ENCODE data around the gene ROPN1B. TPM values are rescaled to one million over a fixed set of nuclear protein-coding genes. Genes with fewer than 3 reads are reported as not detected.

The ROPN1B gene
- total RNA-seq, 1 donor = 0.10 TPM

GRCh38 chr3:126026761-126027160 is 57.8 kb downstream of the ROPN1B start:
- H3K4me1 ChIP-seq (ENCODE audit: insufficient read depth, low read length) = no peaks in the 10 kb centered on the region
- H3K27me3 ChIP-seq (ENCODE audit: insufficient read depth, low read length) = no peaks in the 10 kb centered on the region
- H3K4me3 ChIP-seq (ENCODE audit: low read length) = no peak overlapping the region
- H3K9me3 ChIP-seq (ENCODE audit: low read depth, low read length) = no peaks in the 10 kb centered on the region

DNA sequence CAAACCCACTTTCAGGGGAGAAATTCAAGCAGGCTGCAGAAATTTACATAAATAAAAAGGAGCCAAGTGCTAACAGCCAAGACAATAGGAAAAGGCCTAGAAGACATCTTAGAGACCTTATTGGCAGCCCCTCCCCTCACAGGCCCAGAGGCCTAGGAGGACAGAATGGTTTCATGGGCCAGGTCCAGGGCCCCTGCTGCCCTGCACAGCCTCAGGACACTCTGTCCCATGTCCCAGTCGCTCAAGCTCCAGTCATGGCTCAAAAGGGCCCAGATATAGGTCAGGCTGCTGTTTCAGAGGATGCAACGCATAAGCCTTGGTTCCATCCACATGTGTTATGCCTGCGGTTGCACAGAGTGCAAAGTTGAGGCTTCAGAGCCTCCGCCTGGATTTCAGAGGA is 59.1 kb downstream of the ROPN1B start:
- Histone ChIP-seq H3K4me3 (ENCODE audit: low read length) (no peak overlapping the region), H3K27me3 (ENCODE audit: insufficient read depth, low read length) (no peaks in the 10 kb centered on the region), H3K9me3 (ENCODE audit: low read depth, low read length) (no peaks in the 10 kb centered on the region), H3K4me1 (ENCODE audit: insufficient read depth, low read length) (no peaks in the 10 kb centered on the region)

GRCh38 chr3:126029241-126029640 is 60.3 kb downstream of the ROPN1B start:
- no peak overlapping the region for H3K4me3 ChIP-seq (ENCODE audit: low read length)
- H3K27me3 ChIP-seq (ENCODE audit: insufficient read depth, low read length) = no peaks in the 10 kb centered on the region
- H3K9me3 ChIP-seq (ENCODE audit: low read depth, low read length) = no peaks in the 10 kb centered on the region
- no peaks in the 10 kb centered on the region for H3K4me1 ChIP-seq (ENCODE audit: insufficient read depth, low read length)

- H3K9me3 ChIP-seq (ENCODE audit: low read depth, low read length) = no peaks in the 10 kb centered on the region
- H3K4me1 ChIP-seq (ENCODE audit: insufficient read depth, low read length) = no peaks in the 10 kb centered on the region
- no peak overlapping the region for H3K4me3 ChIP-seq (ENCODE audit: low read length)
- no peaks in the 10 kb centered on the region for H3K27me3 ChIP-seq (ENCODE audit: insufficient read depth, low read length)
Measured at GRCh38 chr3:126030455-126030854, 61.5 kb downstream of the ROPN1B start.

- no peaks in the 10 kb centered on the region for H3K9me3 ChIP-seq (ENCODE audit: low read depth, low read length)
- H3K27me3 ChIP-seq (ENCODE audit: insufficient read depth, low read length) = no peaks in the 10 kb centered on the region
- H3K4me1 ChIP-seq (ENCODE audit: insufficient read depth, low read length) = no peaks in the 10 kb centered on the region
- no peak overlapping the region for H3K4me3 ChIP-seq (ENCODE audit: low read length)
Measured at GRCh38 chr3:126031981-126032471, 63.0 kb downstream of the ROPN1B start.

Other genes with a start within 250 kb of the ROPN1B start
- gene SLC41A3, start 114.9 kb downstream of the ROPN1B start, total RNA-seq = 25.3 TPM
- not detected for gene ALDH1L1, start 211.4 kb downstream of the ROPN1B start, total RNA-seq